ENCODE measurements around the gene NUDT7.

NUDT7 gene

GRCh38 chr16:77722309-77723107 is at the start of gene NUDT7 (continued):
- no peak for TF ChIP-seq ZNF629 (tag by site-specific recombination; IDR thresholded peaks at IDR 0.05)
- no peak for TF ChIP-seq ZNF692 (tag by site-specific recombination; IDR thresholded peaks at IDR 0.05)
- no peak for TF ChIP-seq ZNF223 (tag by site-specific recombination; IDR thresholded peaks at IDR 0.05)
- TF ChIP-seq KLF9 (tag by site-specific recombination; IDR thresholded peaks at IDR 0.05; ENCODE audit: low read depth) = no peak; the same call in none of the 2 replicates

- no peaks in the 10 kb centered on the region for H3K9me3 ChIP-seq (ENCODE audit: control insufficient read depth, insufficient read depth, low read depth, low read length)
- TF ChIP-seq BCL11B (tag by site-specific recombination; IDR thresholded peaks at IDR 0.05; ENCODE audit: low read depth) (no peak), ZNF416 (tag by site-specific recombination; IDR thresholded peaks at IDR 0.05) (no peak), ZNF48 (tag by site-specific recombination; IDR thresholded peaks at IDR 0.05) (no peak), ZNF2 (tag by site-specific recombination; IDR thresholded peaks at IDR 0.05) (no peak), ZNF23 (tag by site-specific recombination; IDR thresholded peaks at IDR 0.05; ENCODE audit: borderline replicate concordance) (no peak), ZNF513 (tag by site-specific recombination; IDR thresholded peaks at IDR 0.05) (no peak), ZNF596 (tag by site-specific recombination; IDR thresholded peaks at IDR 0.05) (no peak), ZSCAN5A (tag by site-specific recombination; IDR thresholded peaks at IDR 0.05) (no peak), ZNF324 (tag by site-specific recombination; IDR thresholded peaks at IDR 0.05) (no peak), WT1 (tag by site-specific recombination; IDR thresholded peaks at IDR 0.05) (no peak), YY1 (tag by site-specific recombination; IDR thresholded peaks at IDR 0.05) (no peak), PRDM4 (tag by site-specific recombination; IDR thresholded peaks at IDR 0.05) (no peak), ZNF488 (tag by site-specific recombination; IDR thresholded peaks at IDR 0.05) (no peak), ZNF16 (tag by site-specific recombination; IDR thresholded peaks at IDR 0.05; ENCODE audit: low read depth) (no peak), ZNF639 (tag by site-specific recombination; IDR thresholded peaks at IDR 0.05) (no peak), ZNF148 (tag by site-specific recombination; IDR thresholded peaks at IDR 0.05; ENCODE audit: borderline replicate concordance) (no peak), ZNF18 (tag by site-specific recombination; IDR thresholded peaks at IDR 0.05) (no peak), ZNF132 (tag by site-specific recombination; IDR thresholded peaks at IDR 0.05; ENCODE audit: borderline replicate concordance) (no peak), KLF9 (tag by site-specific recombination; IDR thresholded peaks at IDR 0.05; ENCODE audit: low read depth) (no peak)
- H3K36me3 ChIP-seq (ENCODE audit: control insufficient read depth in 2 of 2, insufficient read depth in 1 of 2, low read length in 2 of 2) = no peaks in the 10 kb centered on the region
- no peak overlapping the region for H3K4me3 ChIP-seq (ENCODE audit: low read depth, low read length)
- H3K27ac ChIP-seq (ENCODE audit: extremely low read depth, low read depth, low read length) = no peak overlapping the region
- ChIA-PET CTCF (interaction anchor here (0.6 to 4.7 kb wide), 20 partner anchors 8 to 452 kb away, joined by 3 to 57 read pairs (median 3); no protein-coding TSS in a partner anchor), POLR2A (no interaction called here)
- H3K4me1 ChIP-seq (ENCODE audit: control insufficient read depth, insufficient read depth, low read length) = no peaks in the 10 kb centered on the region
Measured at GRCh38 chr16:77674888-77675287, 47.4 kb upstream of the NUDT7 start.

All from HEK293 (cell line).